Measurements from ENCODE around the gene NDUFA5.

The NDUFA5 gene

DNA sequence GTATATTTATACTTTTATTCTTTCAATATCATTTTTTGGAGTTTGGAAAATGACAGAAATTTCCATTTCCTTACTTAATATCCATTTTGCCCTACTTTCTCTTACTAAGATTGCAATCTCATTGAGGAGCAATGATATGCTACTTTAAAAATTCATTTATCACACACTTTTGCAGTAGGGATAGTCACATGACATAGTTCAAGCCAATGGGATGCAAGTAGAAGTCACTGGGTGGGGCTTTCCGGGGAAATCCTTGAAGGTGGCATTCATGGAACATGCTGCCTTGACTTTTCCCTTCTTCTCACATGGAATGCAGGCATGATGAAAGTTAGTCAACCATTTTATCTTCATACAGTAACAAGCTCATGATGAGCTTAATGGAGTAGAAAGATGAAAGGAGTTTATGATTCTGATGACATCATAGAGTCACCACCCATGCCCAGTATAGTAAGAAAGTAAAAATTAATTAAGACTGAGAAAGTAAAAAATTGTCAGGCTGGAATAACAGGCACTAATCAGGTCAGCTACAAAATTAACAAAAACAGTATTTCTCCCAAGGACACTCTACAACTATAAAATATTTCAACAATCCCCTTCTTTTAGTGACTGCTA lies 56.6 kb downstream of the NDUFA5 start:
- DNase-seq, result no peak

DNA sequence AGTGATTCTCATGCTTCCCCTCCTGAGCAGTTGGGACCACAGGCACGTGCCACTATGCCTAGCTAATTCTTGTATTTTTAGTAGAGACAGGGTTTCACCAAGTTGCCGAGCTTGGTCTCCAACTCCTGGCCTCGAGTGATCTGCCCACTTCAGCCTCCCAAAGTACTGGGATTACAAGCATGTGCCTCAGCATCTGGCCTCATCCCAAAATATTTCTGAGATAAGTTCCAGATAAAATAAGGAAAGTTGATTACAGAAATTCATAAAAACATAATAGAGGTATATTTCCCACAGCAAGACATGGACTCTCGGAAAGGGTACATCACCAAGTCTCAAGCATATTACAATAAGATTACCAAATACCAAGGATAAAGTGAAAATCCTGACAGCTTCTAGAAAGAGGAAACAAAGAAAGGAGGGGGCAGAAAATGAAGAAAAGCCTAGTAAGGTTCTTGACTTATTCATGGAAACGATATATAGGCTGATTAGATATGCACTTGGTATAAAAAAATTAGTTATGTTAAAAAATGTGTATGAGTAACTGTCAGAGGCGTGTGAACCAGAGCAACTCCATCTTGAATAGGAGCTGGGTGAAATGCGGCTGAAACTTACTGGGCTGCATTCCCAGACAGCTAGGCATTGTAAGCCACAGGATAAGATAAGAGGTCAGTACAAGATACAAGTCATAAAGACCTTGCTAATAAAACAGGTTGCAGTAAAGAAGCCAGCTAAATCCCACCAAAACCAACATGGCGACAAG lies 58.2 kb downstream of the NDUFA5 start:
- no peak for DNase-seq

GRCh38 chr7:123498601-123499000 lies 59.0 kb downstream of the NDUFA5 start:
- no peak for DNase-seq

DNA sequence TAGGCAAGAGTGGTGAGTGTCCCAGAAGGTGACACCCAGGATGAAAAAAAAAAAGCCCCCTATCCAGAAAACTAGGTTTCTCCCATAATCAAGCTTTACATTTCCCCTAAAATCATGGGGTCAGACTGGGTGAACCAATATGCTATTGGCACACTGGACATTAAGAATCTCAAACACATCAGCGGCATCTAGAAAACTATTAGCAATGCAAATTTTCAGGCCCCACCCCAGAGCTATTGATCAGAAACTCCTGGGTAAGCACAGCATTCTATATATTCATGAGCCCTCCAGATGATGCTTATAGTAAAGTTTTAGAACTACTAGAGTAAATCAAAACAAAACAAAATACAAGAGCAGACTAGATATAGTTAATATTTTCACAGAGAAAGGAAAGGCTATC lies 59.6 kb downstream of the NDUFA5 start:
- DNase-seq, result no peak

DNA sequence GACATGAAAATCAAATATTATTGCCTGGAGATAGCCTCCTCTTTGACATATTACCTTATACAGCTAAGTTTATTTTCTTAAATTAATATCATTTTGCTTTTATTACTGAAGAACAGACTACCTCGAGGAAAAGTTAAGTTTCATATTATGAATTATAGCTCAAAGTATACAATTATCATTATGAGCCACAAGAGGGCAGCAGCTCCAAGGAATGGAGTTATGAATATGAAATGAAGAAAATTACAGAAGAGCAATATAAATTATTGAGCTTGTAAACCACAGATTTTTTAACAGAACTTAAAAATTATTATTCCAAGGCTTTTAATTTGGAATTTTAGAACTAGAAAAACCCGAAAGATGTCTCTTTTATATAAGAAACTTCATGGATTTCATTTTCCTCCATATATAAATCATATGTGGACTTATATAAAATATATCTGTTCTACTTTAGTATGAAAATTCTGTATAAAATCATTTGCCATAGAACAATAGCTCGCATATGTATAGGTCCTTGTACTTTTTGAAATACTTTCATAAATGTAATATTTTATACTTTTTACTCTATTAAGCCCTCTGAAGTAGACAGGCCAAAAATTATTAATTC lies 63.3 kb downstream of the NDUFA5 start:
- peak; percentile 62 for DNase-seq

GRCh38 chr7:123492485-123492884 lies 65.1 kb downstream of the NDUFA5 start:
- no peak for DNase-seq
